ENCODE results near the gene ARF3.

ARF3 gene

DNA sequence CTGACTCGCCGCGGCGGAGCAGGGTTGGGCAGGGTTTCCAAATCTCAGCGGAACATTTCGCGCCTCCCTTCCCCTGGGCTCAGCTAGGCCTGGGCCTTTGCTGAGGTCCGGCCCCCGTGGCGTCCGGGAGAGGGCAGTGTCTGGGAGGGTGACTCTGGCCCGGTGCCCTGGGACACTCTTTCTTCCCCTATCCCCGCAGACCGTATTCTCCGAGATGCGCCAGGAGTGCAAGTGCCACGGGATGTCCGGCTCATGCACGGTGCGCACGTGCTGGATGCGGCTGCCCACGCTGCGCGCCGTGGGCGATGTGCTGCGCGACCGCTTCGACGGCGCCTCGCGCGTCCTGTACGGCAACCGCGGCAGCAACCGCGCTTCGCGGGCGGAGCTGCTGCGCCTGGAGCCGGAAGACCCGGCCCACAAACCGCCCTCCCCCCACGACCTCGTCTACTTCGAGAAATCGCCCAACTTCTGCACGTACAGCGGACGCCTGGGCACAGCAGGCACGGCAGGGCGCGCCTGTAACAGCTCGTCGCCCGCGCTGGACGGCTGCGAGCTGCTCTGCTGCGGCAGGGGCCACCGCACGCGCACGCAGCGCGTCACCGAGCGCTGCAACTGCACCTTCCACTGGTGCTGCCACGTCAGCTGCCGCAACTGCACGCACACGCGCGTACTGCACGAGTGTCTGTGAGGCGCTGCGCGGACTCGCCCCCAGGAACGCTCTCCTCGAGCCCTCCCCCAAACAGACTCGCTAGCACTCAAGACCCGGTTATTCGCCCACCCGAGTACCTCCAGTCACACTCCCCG is 23.9 kb upstream of the ARF3 start:
- peak; percentile 46 for DNase-seq

DNA sequence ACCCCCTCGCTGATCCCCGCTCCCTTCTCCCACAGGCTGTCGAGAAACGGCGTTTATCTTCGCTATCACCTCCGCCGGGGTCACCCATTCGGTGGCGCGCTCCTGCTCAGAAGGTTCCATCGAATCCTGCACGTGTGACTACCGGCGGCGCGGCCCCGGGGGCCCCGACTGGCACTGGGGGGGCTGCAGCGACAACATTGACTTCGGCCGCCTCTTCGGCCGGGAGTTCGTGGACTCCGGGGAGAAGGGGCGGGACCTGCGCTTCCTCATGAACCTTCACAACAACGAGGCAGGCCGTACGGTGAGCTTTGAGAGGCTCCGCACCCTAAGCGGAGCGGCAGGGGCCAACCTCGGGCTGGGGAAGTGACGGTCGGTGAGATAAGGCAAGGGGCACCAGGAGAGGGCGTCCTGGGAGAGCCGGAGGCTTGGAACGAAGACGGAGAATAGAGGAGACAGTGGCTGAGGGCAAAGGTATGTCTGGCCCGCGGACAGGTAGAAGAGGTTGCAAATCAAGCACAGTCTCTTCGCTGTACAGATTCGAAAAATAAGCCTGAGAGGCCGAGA is 23.2 kb upstream of the ARF3 start:
- peak; percentile 23 for DNase-seq

- DNase-seq, result peak; percentile 16
These were observed 22.5 kb upstream of the ARF3 start for GRCh38 chr12:48979602-48980388.

DNA sequence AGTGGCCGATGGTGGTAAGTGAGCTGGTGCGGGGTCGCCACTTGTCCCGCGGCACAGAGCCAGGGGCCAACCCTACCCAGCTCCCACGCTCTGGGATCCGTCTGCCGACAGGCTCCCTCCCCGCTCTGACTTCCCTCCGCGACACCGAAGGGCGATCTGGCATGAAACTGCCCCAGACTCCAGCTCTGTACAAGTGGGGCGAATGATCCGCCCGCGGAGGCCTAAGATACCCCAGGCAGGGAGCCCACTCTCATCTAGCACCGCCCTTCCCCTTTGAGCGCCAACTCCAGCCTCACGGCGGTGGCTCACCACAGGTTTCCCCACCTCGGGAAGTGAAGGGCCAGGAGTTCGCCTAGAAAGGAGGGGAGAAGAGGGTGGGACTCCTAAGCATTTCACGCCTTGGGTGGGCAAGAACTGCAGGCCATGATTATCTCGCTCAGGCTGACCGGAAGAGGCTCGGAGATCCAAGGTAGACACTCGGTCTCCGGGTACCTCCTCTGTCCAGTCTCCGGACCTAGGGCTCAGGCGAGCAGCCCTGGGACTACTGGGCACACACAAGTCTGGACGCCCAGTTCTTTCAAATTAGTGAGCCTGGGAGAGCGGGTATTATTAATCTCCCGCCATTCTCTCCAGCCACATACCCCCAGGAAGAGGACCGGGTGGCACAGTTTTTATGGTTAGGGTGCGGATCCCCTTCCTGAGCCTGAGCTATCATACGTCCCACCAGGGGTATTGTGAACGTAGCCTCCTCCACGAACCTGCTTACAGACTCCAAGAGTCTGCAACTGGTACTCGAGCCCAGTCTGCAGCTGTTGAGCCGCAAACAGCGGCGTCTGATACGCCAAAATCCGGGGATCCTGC is 21.7 kb upstream of the ARF3 start:
- no peak for DNase-seq

- DNase-seq, result no peak
These were observed 21.0 kb upstream of the ARF3 start, which contains the start of gene WNT1 for GRCh38 chr12:48978291-48978740. Gene WNT1, plus strand, starts transcription at chr12:48978322. Its CDS starts 329 bp downstream, at chr12:48978651.

DNA sequence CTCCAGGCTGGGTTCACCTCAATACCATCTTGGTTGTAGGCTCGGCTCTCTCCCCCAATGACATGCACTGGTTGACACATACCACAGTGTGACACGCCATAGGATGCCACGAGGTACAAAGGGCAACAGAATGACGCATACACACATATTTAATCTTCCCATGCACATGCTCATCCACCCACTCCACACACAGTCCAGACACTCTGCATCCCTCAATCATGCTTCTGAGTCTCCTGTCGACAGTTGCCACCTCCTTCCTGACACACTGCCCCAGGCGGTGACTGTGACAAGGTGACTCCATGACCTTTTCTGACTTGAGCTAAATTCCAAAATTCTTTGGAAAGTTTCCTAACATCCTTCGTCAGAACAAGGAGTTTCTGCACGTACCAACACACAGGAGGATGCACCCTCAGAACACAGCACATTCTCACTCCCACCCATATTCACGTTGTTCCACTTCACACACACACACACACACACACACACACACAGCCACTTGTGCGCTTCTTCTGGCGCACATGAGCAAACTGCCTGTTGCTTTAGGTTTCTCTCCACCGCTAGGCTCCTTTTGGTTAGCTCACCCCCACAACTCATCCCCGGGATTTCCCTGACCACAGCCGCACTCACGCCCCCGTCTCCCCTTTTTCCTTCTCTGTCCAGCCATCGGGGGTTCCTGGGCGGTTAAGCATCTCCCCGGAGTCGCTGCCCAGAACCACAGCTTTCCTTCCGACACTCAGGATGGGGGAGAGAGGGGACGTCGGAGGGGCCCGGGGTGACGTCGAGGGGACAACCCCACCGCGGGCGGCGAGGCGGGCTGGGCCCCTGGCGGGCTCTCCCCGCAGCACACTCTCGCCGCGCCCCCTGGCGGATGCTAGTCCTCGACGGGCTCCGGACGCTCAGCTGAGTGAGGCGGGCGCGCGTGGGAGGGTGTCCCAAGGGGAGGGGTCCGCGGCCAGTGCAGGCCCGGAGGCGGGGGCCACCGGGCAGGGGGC is 20.3 kb upstream of the ARF3 start:
- peak; percentile 84 for DNase-seq

- peak; percentile 15 for DNase-seq
These were observed 16.8 kb upstream of the ARF3 start for GRCh38 chr12:48973941-48974673.

- no peak for DNase-seq
These were observed 16.2 kb upstream of the ARF3 start for GRCh38 chr12:48973531-48973930.

- no peak for DNase-seq
These were observed 15.7 kb upstream of the ARF3 start for GRCh38 chr12:48972952-48973483.

- peak; percentile 26 for DNase-seq
These were observed 15.1 kb upstream of the ARF3 start for GRCh38 chr12:48972213-48972951.

GRCh38 chr12:48970702-48971334 is 13.5 kb upstream of the ARF3 start:
- no peak for DNase-seq

- DNase-seq, result peak; percentile 44
These were observed 12.8 kb upstream of the ARF3 start for GRCh38 chr12:48969833-48970701.

- no peak for DNase-seq
These were observed 12.0 kb upstream of the ARF3 start for GRCh38 chr12:48969160-48969771.

DNA sequence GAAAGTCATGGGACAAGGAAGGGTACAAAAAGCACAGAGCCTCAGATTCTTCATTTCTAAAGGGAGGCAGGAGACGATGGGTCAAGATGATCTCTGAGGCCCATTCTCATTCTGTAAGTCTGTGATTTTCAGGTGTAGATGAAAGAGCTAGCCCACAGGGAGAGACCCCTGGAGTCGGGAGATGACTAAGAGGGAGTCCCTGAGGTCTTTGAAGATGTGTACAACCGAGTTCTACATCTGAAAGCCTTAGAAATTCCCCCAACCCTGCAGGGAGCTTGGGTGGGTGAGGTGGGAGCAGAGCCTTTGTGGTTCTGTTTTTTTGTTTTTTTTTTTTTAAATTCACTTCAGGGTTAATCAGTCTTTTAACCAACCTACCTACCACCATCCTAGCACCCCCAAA is 11.2 kb upstream of the ARF3 start:
- no peak for DNase-seq

GRCh38 chr12:48967991-48968390 is 10.7 kb upstream of the ARF3 start:
- no peak for DNase-seq

- no peak for DNase-seq
These were observed 9.0 kb upstream of the ARF3 start for GRCh38 chr12:48966177-48966895.

- DNase-seq, result no peak
These were observed 8.1 kb upstream of the ARF3 start for GRCh38 chr12:48965298-48965838.
